Spleen (tissue), 11 donors: ENCODE data around the gene TKT. TPM values are rescaled to one million over a fixed set of nuclear protein-coding genes. Genes with fewer than 3 reads are reported as not detected.

Experiments used
- DNase-seq: peaks from one replicate; pipeline ENCODE4 v3.0.0-alpha.2; 2020
- H3K27ac ChIP-seq, 8 donors: fragments of 200-600 bp; sonication (generic) in 7 of 8; 1 replicate in 4 of 8; 2 replicates in 4 of 8; pipeline versions ENCODE4 v1.5.0 to v1.8.0; 2016 to 2021; ENCODE audit warnings: inconsistent platforms in 4 of 8, mild to moderate bottlenecking in 4 of 8, moderate library complexity in 1 of 8
- H3K27me3 ChIP-seq, 7 donors: fragments of 200-600 bp; sonication (generic) in 6 of 7; replicated peaks in 1 of 7; 1 replicate in 4 of 7; 2 replicates in 3 of 7; pipeline versions ENCODE4 v1.5.0 to v1.8.0; 2016 to 2021; ENCODE audit warnings: inconsistent platforms in 3 of 7, mild to moderate bottlenecking in 1 of 7
- H3K36me3 ChIP-seq, 6 donors: fragments of 200-600 bp; sonication (generic) in 5 of 6; 1 replicate in 4 of 6; 2 replicates in 2 of 6; pipeline versions ENCODE4 v1.5.0 to v1.8.0; 2016 to 2021; ENCODE audit warnings: inconsistent platforms in 2 of 6
- H3K4me1 ChIP-seq, 6 donors: fragments of 200-600 bp; sonication (generic) in 5 of 6; 1 replicate in 3 of 6; 2 replicates in 3 of 6; pipeline versions ENCODE4 v1.5.0 to v1.8.0; 2016 to 2021; ENCODE audit warnings: inconsistent platforms in 3 of 6
- H3K4me3 ChIP-seq, 8 donors: fragments of 200-600 bp; sonication (generic) in 7 of 8; 1 replicate in 4 of 8; 2 replicates in 4 of 8; pipeline versions ENCODE4 v1.5.0 to v1.8.0; 2016 to 2021; ENCODE audit warnings: inconsistent platforms in 4 of 8, mild to moderate bottlenecking in 4 of 8, moderate library complexity in 2 of 8
- H3K9me3 ChIP-seq, 8 donors: fragments of 200-600 bp; sonication (generic) in 7 of 8; 1 replicate in 4 of 8; 2 replicates in 4 of 8; pipeline versions ENCODE4 v1.5.0 to v1.8.0; 2016 to 2021; ENCODE audit warnings: inconsistent platforms in 4 of 8
- POLR2A ChIP-seq, 3 donors: fragments of 450-650 bp; IDR thresholded peaks; one replicate each; pipeline ENCODE4 v1.5.1; 2017; ENCODE audit warnings: antibody characterized with exemption in 3 of 3, mild to moderate bottlenecking in 1 of 3
- POLR2AphosphoS5 ChIP-seq, 3 donors: sonication (generic); formaldehyde crosslinking; IDR thresholded peaks; one replicate each; pipeline ENCODE4 v1.5.1; 2017; ENCODE audit warnings: antibody characterized with exemption in 3 of 3
- WGBS, 5 donors: extraction: QIAGEN DNeasy Blood & Tissue Kit in 3 of 5; methylation state at CpG; one replicate each; pipeline versions ENCODE4 v1.1.5 to v1.1.7; 2013 to 2018; 5-methylcytosine and 5-hydroxymethylcytosine counted together
- intact Hi-C: fragments of 100-400 bp; cut with DNase I; formaldehyde crosslinking; loops from one replicate; pipeline ENCODE4 v1.15.0; 2023; ENCODE audit warnings: low total_unique reads
- polyA plus RNA-seq, 3 donors: library from polyadenylated mRNA; stranded (reverse); fragments of 200-250 nt; gene quantifications; one replicate each; pipeline ENCODE4 v1.2.1, GENCODE V29; 2013
- total RNA-seq, 7 donors: library from RNA; depleted of rRNA in 3 of 7; stranded (reverse); fragments of >200 nt in 3 of 7; fragmentation: NEBNext Ultra II Directional in 4 of 7; extraction: Animal tissue kit (Norgen Biotek cat#: 25700) in 4 of 7; gene quantifications; one replicate each; pipeline versions ENCODE4 v1.1.0 to v1.2.1, GENCODE V29; 2016 to 2021
- TF ChIP-seq, protein P1 (sequence below), 11 experiments: fragments of 200-600 bp in 7 of 11; fragments of 450-650 bp in 4 of 11; sonication (generic) in 4 of 11; IDR thresholded peaks in 8 of 11; conservative IDR thresholded peaks in 3 of 11; 1 replicate in 7 of 11; 2 replicates in 4 of 11; pipeline versions ENCODE4 v1.4.0 to v1.8.0; 2016 to 2021; ENCODE audit warnings: antibody characterized with exemption in 11 of 11, inconsistent platforms in 4 of 11, mild to moderate bottlenecking in 1 of 11
- donor health status: healthy with polysubstance abuse.
- donor health status: DM: no; HTN: no; CAD: no; lungs with moderate emphysema.
- donor health status: DM: no; HTN: no; CAD: no.
- donor health status: Bipolar disorder and iron deficiency.
- donor health status: healthy.
- donor health status: DM: no; HTN: no; CAD: no.
- donor health status: DM: yes; HTN: yes; CAD: no.

The TKT gene
- total and polyA plus RNA-seq, 10 donors, result 110 to 490 (median 273) TPM

DNA sequence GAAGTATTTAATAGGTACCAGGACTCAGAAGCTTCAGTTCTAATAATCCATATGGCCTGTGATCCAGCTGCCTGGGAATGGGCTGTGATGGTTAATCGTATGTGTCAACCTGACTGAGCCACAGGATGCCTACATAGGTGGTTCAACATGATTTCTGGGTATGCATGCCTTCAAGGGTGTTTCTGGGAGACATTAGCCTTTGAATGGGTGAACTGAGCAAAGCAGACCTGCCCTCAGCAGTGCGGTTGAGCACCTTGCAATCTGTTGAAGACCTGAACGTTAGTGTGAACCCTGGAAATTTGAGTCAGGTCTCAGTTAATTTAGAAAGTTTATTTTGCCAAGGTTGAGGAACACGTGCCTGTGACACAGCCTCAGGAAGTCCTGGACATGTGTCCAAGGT, 22.8 kb upstream of the TKT start:
- WGBS, 5 donors, result 77 to 89% (median 78%) methylated on average over 4 of the region's 4 CpGs
- intact Hi-C loops, result no loop called here
- H3K4me1 ChIP-seq, result no peaks in the 10 kb centered on the region
- no peak overlapping the region for H3K4me3 ChIP-seq
- no peaks in the 10 kb centered on the region for H3K9me3 ChIP-seq
- TF ChIP-seq, protein P1, sequence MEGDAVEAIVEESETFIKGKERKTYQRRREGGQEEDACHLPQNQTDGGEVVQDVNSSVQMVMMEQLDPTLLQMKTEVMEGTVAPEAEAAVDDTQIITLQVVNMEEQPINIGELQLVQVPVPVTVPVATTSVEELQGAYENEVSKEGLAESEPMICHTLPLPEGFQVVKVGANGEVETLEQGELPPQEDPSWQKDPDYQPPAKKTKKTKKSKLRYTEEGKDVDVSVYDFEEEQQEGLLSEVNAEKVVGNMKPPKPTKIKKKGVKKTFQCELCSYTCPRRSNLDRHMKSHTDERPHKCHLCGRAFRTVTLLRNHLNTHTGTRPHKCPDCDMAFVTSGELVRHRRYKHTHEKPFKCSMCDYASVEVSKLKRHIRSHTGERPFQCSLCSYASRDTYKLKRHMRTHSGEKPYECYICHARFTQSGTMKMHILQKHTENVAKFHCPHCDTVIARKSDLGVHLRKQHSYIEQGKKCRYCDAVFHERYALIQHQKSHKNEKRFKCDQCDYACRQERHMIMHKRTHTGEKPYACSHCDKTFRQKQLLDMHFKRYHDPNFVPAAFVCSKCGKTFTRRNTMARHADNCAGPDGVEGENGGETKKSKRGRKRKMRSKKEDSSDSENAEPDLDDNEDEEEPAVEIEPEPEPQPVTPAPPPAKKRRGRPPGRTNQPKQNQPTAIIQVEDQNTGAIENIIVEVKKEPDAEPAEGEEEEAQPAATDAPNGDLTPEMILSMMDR (IDR thresholded peaks at IDR 0.05 in 8 of 11, conservative IDR thresholded peaks at IDR 0.05 in 3 of 11), result no peak
- TF ChIP-seq POLR2A (IDR thresholded peaks at IDR 0.05) (no peak), POLR2AphosphoS5 (IDR thresholded peaks at IDR 0.05) (no peak)
- H3K27me3 ChIP-seq, result no peaks in the 10 kb centered on the region
- no peak for DNase-seq
- H3K36me3 ChIP-seq, result peaks cover 0 to 30% (median 7%) of the 10 kb centered on the region in 6 donors
- H3K27ac ChIP-seq, result no peak overlapping the region

DNA sequence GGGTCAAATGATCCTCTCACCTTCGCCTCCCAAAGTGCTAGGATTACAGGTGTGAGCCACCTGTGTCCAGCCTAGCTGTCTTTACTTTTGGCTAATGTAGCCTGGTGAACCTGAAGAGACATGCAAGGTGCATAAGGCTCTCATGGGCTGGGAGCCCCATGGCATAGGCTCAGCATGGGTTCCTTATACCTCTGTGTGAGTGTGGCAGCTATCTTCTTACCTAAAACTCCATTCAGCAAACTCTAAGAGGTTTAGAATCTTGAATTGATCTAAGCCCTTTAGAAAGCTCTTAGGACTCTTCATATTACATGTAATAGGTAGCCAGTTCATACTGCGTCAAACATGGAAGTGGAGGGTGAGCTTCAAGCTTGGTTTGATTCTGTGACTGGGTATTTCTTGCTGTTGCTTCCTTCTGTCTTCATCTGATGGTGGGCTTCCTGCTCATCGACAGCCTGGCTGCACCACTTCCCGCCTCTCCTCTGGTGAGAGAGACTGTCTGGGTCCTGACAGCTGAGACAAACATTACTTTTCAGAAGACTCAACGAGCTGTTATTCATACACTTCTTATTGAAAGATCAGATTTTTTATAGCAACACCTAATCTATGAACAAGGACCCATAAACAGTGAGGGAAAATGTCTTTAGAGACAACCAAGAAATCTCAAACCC, 19.2 kb upstream of the TKT start:
- TF ChIP-seq, protein P1 (IDR thresholded peaks at IDR 0.05 in 8 of 11, conservative IDR thresholded peaks at IDR 0.05 in 3 of 11), result no peak
- TF ChIP-seq POLR2A (IDR thresholded peaks at IDR 0.05) (no peak), POLR2AphosphoS5 (IDR thresholded peaks at IDR 0.05) (no peak)
- DNase-seq, result no peak
- Histone ChIP-seq H3K4me1 (peaks cover 0 to 13% (median 3%) of the 10 kb centered on the region in 6 donors), H3K27ac (no peak overlapping the region), H3K4me3 (no peak overlapping the region), H3K27me3 (no peaks in the 10 kb centered on the region), H3K9me3 (no peaks in the 10 kb centered on the region), H3K36me3 (no peaks in the 10 kb centered on the region)
- 39 to 52% (median 45%) methylated on average over 5 of the region's 5 CpGs for WGBS, 5 donors
- intact Hi-C loops, result no loop called here

DNA sequence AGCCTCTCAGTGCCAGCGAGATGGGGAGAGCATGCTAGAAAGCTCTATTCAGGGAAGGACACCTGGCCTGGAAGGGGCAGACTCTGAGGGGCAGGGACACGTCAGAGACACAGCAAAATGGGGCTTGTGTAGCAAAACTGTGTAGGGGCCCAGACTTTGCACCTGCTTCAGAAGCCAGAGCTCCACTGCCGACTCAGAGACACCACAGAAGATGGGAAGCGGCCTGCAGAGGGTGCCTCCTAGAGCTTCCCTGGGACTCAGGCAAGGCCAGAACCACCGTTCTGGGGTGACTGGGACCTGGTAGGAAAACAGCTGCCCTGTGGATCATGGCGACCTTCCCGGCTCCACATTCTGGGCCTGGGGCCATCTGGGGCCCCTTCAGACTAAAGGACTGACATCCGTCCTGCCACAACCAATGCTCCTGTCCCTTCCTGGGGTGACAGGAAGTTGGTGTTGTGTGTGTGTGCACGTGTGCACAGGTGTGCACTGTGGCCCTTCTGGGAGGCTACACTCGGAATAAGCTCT, 17.4 kb upstream of the TKT start:
- H3K27ac ChIP-seq, result no peak overlapping the region
- no peak for TF ChIP-seq POLR2A (IDR thresholded peaks at IDR 0.05)
- TF ChIP-seq, protein P1 (IDR thresholded peaks at IDR 0.05 in 8 of 11, conservative IDR thresholded peaks at IDR 0.05 in 3 of 11), result no peak
- no peak overlapping the region for H3K4me3 ChIP-seq
- H3K27me3 ChIP-seq, result no peaks in the 10 kb centered on the region
- intact Hi-C loops, result no loop called here
- peaks cover 0 to 29% (median 8%) of the 10 kb centered on the region in 6 donors for H3K4me1 ChIP-seq
- no peaks in the 10 kb centered on the region for H3K9me3 ChIP-seq
- DNase-seq, result no peak
- 71 to 81% (median 76%) methylated on average over 7 to 10 of the region's 10 CpGs for WGBS, 5 donors
- H3K36me3 ChIP-seq, result no peaks in the 10 kb centered on the region
